ENCODE results near the gene GBF1.

GRCh38 chr10:102200751-102201640 is 44.3 kb upstream of the GBF1 start:
- TF ChIP-seq, protein P1, sequence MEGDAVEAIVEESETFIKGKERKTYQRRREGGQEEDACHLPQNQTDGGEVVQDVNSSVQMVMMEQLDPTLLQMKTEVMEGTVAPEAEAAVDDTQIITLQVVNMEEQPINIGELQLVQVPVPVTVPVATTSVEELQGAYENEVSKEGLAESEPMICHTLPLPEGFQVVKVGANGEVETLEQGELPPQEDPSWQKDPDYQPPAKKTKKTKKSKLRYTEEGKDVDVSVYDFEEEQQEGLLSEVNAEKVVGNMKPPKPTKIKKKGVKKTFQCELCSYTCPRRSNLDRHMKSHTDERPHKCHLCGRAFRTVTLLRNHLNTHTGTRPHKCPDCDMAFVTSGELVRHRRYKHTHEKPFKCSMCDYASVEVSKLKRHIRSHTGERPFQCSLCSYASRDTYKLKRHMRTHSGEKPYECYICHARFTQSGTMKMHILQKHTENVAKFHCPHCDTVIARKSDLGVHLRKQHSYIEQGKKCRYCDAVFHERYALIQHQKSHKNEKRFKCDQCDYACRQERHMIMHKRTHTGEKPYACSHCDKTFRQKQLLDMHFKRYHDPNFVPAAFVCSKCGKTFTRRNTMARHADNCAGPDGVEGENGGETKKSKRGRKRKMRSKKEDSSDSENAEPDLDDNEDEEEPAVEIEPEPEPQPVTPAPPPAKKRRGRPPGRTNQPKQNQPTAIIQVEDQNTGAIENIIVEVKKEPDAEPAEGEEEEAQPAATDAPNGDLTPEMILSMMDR (IDR thresholded peaks at IDR 0.05) = no peak
- TF ChIP-seq POLR2A (IDR thresholded peaks at IDR 0.05) = no peak
